ENCODE data around the gene ASTN1.

Gene ASTN1

GRCh38 chr1:176894450-176894849 is 270.1 kb downstream of the ASTN1 start:
- TF ChIP-seq SUZ12 (IDR thresholded peaks at IDR 0.05) = no peak
- no peak for TF ChIP-seq SP1 (IDR thresholded peaks at IDR 0.05)
- TF ChIP-seq LEF1 (IDR thresholded peaks at IDR 0.05; ENCODE audit: borderline replicate concordance) = no peak
- no peak for TF ChIP-seq BHLHE40 (IDR thresholded peaks at IDR 0.05; ENCODE audit: borderline replicate concordance)
- TF ChIP-seq NFRKB (IDR thresholded peaks at IDR 0.05) = no peak
- TF ChIP-seq ARNT (IDR thresholded peaks at IDR 0.05) = no peak
- no peak for TF ChIP-seq ELF4 (IDR thresholded peaks at IDR 0.05)
- no peak for TF ChIP-seq CTBP1 (IDR thresholded peaks at IDR 0.05; ENCODE audit: borderline replicate concordance)
- TF ChIP-seq PKNOX1 (IDR thresholded peaks at IDR 0.05) = no peak
- no peak for TF ChIP-seq FOXA1 (IDR thresholded peaks at IDR 0.05)
- POLR2A ChIA-PET = no interaction called here
- CTCF ChIA-PET = no interaction called here
- no peak for DNase-seq (ENCODE audit: extremely low spot score)

GRCh38 chr1:176893625-176894352 is 270.7 kb downstream of the ASTN1 start:
- DNase-seq (ENCODE audit: extremely low spot score) = no peak
- ChIA-PET CTCF (no interaction called here), POLR2A (no interaction called here)
- TF ChIP-seq L3MBTL2 (conservative IDR thresholded peaks at IDR 0.05) (no peak), FOXM1 (IDR thresholded peaks at IDR 0.05; ENCODE audit: borderline replicate concordance) (no peak), FOXK2 (IDR thresholded peaks at IDR 0.05) (no peak), LEF1 (IDR thresholded peaks at IDR 0.05; ENCODE audit: borderline replicate concordance) (no peak), CTBP1 (IDR thresholded peaks at IDR 0.05; ENCODE audit: borderline replicate concordance) (no peak), SP1 (IDR thresholded peaks at IDR 0.05) (no peak), ELF4 (IDR thresholded peaks at IDR 0.05) (no peak), BHLHE40 (IDR thresholded peaks at IDR 0.05; ENCODE audit: borderline replicate concordance) (no peak), ZNF384 (IDR thresholded peaks at IDR 0.05) (no peak), HDGF (IDR thresholded peaks at IDR 0.05; ENCODE audit: borderline replicate concordance) (no peak), PKNOX1 (IDR thresholded peaks at IDR 0.05) (no peak)

GRCh38 chr1:176888471-176889032 is 276.0 kb downstream of the ASTN1 start:
- ChIA-PET CTCF (no interaction called here), POLR2A (no interaction called here)
- no peak for DNase-seq (ENCODE audit: extremely low spot score)
- TF ChIP-seq LEF1 (IDR thresholded peaks at IDR 0.05; ENCODE audit: borderline replicate concordance) (no peak), SUZ12 (IDR thresholded peaks at IDR 0.05) (no peak), FOXK2 (IDR thresholded peaks at IDR 0.05) (no peak), L3MBTL2 (conservative IDR thresholded peaks at IDR 0.05) (no peak), SP1 (IDR thresholded peaks at IDR 0.05) (no peak), NFRKB (IDR thresholded peaks at IDR 0.05) (no peak), FOXA1 (IDR thresholded peaks at IDR 0.05) (no peak), HDGF (IDR thresholded peaks at IDR 0.05; ENCODE audit: borderline replicate concordance) (no peak), ARNT (IDR thresholded peaks at IDR 0.05) (no peak), ZNF384 (IDR thresholded peaks at IDR 0.05) (no peak), TARDBP (IDR thresholded peaks at IDR 0.05) (no peak), CTBP1 (IDR thresholded peaks at IDR 0.05; ENCODE audit: borderline replicate concordance) (no peak), FOXM1 (IDR thresholded peaks at IDR 0.05; ENCODE audit: borderline replicate concordance) (no peak), ELF4 (IDR thresholded peaks at IDR 0.05) (no peak), PKNOX1 (IDR thresholded peaks at IDR 0.05) (no peak)

GRCh38 chr1:176885751-176886150 is 278.8 kb downstream of the ASTN1 start:
- CTCF ChIA-PET = no interaction called here
- no peak for DNase-seq (ENCODE audit: extremely low spot score)
- TF ChIP-seq SUZ12 (IDR thresholded peaks at IDR 0.05) (no peak), SP1 (IDR thresholded peaks at IDR 0.05) (no peak), HDGF (IDR thresholded peaks at IDR 0.05; ENCODE audit: borderline replicate concordance) (no peak), ARNT (IDR thresholded peaks at IDR 0.05) (no peak), ZNF384 (IDR thresholded peaks at IDR 0.05) (no peak), FOXM1 (IDR thresholded peaks at IDR 0.05; ENCODE audit: borderline replicate concordance) (no peak), LEF1 (IDR thresholded peaks at IDR 0.05; ENCODE audit: borderline replicate concordance) (no peak), L3MBTL2 (conservative IDR thresholded peaks at IDR 0.05) (no peak), BHLHE40 (IDR thresholded peaks at IDR 0.05; ENCODE audit: borderline replicate concordance) (no peak), FOXK2 (IDR thresholded peaks at IDR 0.05) (no peak), TARDBP (IDR thresholded peaks at IDR 0.05) (no peak)
- POLR2A ChIA-PET = no interaction called here

GRCh38 chr1:176885341-176885740 is 279.2 kb downstream of the ASTN1 start:
- CTCF ChIA-PET = no interaction called here
- TF ChIP-seq ZNF384 (IDR thresholded peaks at IDR 0.05) (no peak), FOXM1 (IDR thresholded peaks at IDR 0.05; ENCODE audit: borderline replicate concordance) (no peak), NFRKB (IDR thresholded peaks at IDR 0.05) (no peak), FOXA1 (IDR thresholded peaks at IDR 0.05) (no peak), ARNT (IDR thresholded peaks at IDR 0.05) (no peak), FOXK2 (IDR thresholded peaks at IDR 0.05) (no peak), HDGF (IDR thresholded peaks at IDR 0.05; ENCODE audit: borderline replicate concordance) (no peak), TARDBP (IDR thresholded peaks at IDR 0.05) (no peak), CTBP1 (IDR thresholded peaks at IDR 0.05; ENCODE audit: borderline replicate concordance) (no peak), SUZ12 (IDR thresholded peaks at IDR 0.05) (no peak)
- POLR2A ChIA-PET = no interaction called here
- DNase-seq (ENCODE audit: extremely low spot score) = no peak

- TF ChIP-seq SUZ12 (IDR thresholded peaks at IDR 0.05) (no peak), FOXM1 (IDR thresholded peaks at IDR 0.05; ENCODE audit: borderline replicate concordance) (no peak), TARDBP (IDR thresholded peaks at IDR 0.05) (no peak), PKNOX1 (IDR thresholded peaks at IDR 0.05) (no peak), ELF4 (IDR thresholded peaks at IDR 0.05) (no peak), CTBP1 (IDR thresholded peaks at IDR 0.05; ENCODE audit: borderline replicate concordance) (no peak), FOXK2 (IDR thresholded peaks at IDR 0.05) (no peak), LEF1 (IDR thresholded peaks at IDR 0.05; ENCODE audit: borderline replicate concordance) (no peak), BHLHE40 (IDR thresholded peaks at IDR 0.05; ENCODE audit: borderline replicate concordance) (no peak), L3MBTL2 (conservative IDR thresholded peaks at IDR 0.05) (no peak), ARNT (IDR thresholded peaks at IDR 0.05) (no peak), SP1 (IDR thresholded peaks at IDR 0.05) (no peak), NFRKB (IDR thresholded peaks at IDR 0.05) (no peak), FOXA1 (IDR thresholded peaks at IDR 0.05) (no peak), ZNF384 (IDR thresholded peaks at IDR 0.05) (no peak)
- POLR2A ChIA-PET = no interaction called here
- DNase-seq (ENCODE audit: extremely low spot score) = no peak
- CTCF ChIA-PET = no interaction called here
Observed at GRCh38 chr1:176884911-176885310, 279.6 kb downstream of the ASTN1 start.

All from HEK293T (cell line).